Stimulated activated CD8-positive, alpha-beta memory T cell treated with anti-CD3 and anti-CD28 coated beads, Interleukin-15, amount 100 ng/mL, for 48 hours (primary cell): ENCODE measurements around the gene GABRR2.

Experiments used
- DNase-seq, 2 donors: peaks; one replicate each; pipeline ENCODE4 v3.0.0-alpha.2; 2020; ENCODE audit warnings: low read depth in 2 of 2

The GABRR2 gene

DNA sequence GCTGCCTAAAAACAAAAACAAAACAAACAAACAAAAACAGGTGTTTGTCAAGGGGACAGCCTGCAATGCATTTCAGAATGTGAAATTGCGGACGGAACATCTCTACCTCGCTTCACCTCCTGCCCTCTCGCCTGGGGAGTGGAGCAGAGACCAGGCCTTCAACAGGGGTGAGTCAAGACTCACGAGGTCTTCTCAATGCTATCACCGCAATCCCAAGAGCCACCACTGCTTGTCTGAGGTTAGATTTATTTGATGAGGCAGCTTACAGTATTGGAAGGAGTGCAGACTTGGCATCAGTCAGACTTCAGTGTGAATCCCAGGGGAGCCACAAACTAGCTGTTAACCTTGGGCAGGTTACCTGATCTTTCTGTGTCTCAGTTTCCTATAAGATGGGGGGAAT, 105.6 kb downstream of the GABRR2 start:
- DNase-seq = no peak

DNA sequence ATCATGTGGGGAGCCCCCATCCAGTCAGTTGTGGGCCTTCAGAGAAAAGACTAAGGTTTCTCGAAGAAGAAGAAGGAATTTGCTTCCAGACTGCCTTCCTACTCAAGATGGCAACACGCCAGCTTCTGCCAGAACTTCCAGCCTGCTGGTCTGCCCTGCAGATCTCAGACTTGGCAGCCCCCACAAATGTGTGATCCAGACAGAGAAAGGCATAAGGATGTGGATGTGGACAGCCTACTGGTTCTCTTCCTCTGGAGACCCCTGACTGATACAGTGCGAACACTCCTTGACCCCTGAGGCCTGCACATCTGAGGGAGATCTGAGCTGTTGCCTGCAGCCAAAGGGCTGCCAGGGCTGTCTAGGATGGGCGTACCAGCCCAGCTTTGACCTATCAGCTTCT, 106.5 kb downstream of the GABRR2 start:
- no peak for DNase-seq
